KOPT-K1 (cell line): ENCODE data around the gene RPS6KA2.

Experiments used
- H3K27ac ChIP-seq: fragments of 200-600 bp; sonication (generic); 2 replicates; pipeline ENCODE4 v1.5.1; 2016; ENCODE audit warnings: antibody characterized with exemption, mild to moderate bottlenecking, low read depth, low read length; ENCODE audit not compliant: poor library complexity, severe bottlenecking
- H3K36me3 ChIP-seq: fragments of 200-600 bp; sonication (generic); 2 replicates; pipeline ENCODE4 v1.5.1; 2017; ENCODE audit warnings: antibody characterized with exemption, mild to moderate bottlenecking, low read length, moderate library complexity; ENCODE audit not compliant: insufficient read depth
- H3K9me3 ChIP-seq: fragments of 200-600 bp; sonication (generic); 2 replicates; pipeline ENCODE4 v1.5.1; 2017; ENCODE audit warnings: antibody characterized with exemption, low read length, mild to moderate bottlenecking; ENCODE audit not compliant: insufficient read depth, poor library complexity, severe bottlenecking

The RPS6KA2 gene

DNA sequence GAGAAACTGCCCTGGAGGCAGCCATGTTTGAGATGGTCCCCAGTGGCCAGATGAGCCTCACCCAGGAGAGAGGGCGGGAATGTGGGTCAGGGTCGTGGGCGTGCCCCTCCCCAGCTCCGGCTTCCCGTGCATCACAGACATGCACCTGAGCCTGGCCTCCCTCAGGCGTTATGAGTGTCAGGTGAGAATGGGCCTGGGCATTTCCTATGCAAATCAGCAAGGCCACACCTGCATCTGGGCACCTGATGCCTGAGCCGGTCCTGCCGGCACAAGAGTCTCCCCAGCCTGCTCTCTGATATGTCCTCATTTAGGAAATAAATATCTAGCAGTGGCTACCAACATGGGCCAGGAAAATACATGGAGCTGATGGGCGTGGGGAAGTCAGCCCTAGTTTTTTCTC lies 123.0 kb downstream of the RPS6KA2 start:
- H3K36me3 ChIP-seq = no peaks in the 10 kb centered on the region
- peaks cover 2% of the 10 kb centered on the region for H3K9me3 ChIP-seq
- no peak overlapping the region for H3K27ac ChIP-seq

DNA sequence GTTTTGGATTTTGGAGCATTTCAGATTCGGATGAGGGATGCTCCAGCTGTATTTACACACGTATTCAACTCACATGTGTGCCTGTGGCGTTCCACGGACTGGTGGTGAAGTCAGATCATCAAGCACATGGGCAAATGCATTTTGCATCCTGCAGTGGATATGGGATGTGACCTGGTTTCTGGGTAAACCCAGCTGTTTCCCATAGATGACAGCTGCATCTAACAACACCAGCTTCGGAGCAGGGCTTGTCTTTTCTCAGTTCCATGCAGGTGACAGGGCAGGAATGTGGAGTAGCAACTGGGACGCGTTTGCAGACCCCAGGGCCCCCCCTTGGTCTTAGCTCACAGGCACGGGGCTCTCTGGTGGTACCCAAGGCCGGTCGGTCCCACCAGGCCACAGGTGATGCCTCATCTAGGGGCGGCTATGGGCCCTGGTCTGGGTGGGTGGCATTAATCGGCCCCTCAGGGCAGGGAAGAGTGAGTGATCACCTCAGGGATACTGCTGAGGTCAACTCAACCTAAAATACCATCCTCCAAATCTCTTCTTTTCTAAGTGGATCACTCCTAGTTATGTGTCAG lies 123.8 kb downstream of the RPS6KA2 start:
- Histone ChIP-seq H3K36me3 (no peaks in the 10 kb centered on the region), H3K27ac (no peak overlapping the region), H3K9me3 (peaks cover 10% of the 10 kb centered on the region)

DNA sequence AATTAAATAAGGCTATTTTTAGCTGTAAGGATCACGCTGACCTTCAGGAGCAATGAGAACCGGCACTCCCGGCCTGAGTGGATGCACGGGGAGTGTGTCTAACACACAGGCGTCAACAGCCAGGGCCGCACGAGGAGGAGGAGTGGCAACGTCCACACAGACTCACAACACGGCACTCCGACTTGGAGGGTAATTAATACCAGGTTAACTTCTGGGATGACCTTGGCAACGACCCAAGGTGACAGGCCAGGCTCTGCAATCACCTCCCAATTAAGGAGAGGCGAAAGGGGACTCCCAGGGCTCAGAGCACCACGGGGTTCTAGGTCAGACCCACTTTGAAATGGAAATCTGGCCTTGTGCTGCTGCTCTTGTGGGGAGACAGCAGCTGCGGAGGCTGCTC lies 124.6 kb downstream of the RPS6KA2 start:
- no peaks in the 10 kb centered on the region for H3K36me3 ChIP-seq
- H3K27ac ChIP-seq = no peak overlapping the region
- peaks cover 13% of the 10 kb centered on the region for H3K9me3 ChIP-seq

DNA sequence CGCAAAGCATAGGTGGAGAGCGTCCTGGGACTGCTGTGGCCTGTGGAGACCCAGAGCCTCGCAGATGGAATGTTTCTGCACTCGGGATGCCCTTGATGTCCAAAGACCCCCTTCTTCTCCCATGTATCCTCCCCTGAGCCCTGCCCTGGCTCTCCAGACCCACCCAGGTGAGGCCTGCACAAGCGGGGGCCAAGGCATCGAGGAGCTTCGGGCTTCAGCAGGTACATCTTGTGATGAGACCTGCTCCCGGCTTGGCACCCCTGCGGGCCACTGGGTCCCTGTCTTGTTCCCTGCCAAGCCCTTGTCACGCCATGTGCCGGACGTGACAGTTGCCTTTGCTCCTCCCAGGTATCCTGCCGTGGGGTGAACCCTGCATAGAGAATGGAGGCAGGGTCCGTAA lies 125.8 kb downstream of the RPS6KA2 start:
- Histone ChIP-seq H3K27ac (no peak overlapping the region), H3K36me3 (no peaks in the 10 kb centered on the region), H3K9me3 (peaks cover 13% of the 10 kb centered on the region)

DNA sequence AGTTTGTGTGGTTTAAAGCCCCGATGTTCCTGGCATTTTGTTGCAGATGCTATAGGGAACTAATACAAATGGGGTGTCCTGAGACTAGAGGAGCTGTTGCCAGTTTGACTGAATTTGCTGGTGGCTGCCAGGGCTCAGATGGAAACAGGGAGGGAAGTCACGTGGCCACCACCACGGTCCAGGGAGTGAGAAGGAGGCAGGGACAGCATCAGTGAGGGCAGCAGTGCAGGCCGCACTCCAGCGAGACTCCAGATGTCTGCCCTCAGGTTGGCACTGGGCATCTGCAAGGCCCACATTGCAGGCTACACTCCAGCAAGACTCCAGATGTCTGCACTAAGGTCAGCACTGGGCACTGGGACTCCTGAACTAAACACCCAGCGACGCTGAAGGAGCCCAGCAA lies 126.8 kb downstream of the RPS6KA2 start:
- no peak overlapping the region for H3K27ac ChIP-seq
- peaks cover 13% of the 10 kb centered on the region for H3K9me3 ChIP-seq
- no peaks in the 10 kb centered on the region for H3K36me3 ChIP-seq

DNA sequence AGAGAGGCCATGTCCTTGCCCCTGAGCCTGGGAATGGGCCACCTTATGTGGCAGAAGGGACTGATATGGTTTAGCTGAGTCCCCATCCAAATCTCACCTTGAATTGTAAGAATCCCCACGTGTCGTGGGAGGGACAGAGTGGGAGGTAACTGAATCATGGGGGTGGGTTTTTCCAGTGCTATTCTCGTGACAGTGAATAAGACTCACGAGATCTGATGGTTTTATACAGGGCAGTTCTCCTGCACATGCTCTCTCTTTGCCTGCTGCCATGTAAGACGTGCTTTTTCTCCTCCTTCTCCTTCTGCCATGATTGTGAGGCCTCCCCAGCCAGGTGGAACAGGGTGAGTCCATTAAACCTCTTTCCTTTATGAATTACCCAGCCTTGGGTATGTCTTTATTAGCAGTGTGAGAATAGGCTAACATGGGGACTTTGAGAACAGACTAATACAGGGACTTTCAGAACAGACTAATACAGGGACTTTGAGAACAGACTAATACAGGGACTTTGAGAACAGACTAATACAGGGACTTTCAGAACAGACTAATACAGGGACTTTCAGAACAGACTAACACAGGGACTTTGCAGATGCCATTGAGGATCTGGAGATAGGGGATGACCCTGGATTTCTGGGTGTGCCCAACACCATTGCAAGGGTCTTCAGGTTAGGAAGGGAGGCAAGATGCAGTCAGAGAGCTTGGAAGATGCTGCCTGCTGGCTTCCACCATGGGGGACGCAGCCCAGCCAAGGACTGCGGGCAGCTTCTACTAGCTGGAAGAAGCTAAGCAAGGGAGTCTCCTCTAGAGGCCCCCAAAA lies 127.5 kb downstream of the RPS6KA2 start:
- peaks cover 13% of the 10 kb centered on the region for H3K9me3 ChIP-seq
- H3K36me3 ChIP-seq = no peaks in the 10 kb centered on the region
- no peak overlapping the region for H3K27ac ChIP-seq

DNA sequence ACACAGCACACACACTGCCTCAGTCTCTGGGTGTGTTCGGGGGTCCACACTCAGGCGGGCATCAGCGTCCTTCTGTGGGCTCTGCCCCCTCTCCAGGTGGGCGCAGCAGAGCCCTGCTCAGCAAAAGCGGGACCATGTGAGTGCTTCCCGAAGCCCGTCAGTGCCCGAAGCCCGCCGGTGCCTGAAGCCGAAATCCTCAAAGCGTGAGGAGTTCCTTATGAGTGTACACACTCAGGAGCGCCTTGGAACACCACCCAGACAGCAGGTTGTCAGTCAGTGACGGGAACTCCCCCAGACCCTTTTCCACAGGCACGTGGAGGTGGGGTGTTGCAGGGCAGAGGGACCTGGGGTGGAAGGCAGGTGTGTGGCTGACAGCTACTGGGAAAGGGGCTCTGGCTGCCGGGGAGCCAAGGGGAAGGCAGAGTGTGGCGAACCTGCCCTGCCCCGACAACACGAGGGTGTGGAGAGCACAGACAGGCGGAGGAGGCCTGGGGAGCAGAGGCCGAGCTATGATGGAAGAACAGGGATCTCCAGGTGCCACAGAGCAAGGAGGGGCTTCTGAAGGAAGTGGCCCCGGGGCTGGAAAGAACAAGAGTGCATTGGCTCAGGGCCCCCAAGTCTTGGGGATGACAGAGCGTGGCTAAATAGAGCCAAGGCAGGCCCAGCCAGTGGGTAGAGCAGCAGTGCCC lies 128.2 kb downstream of the RPS6KA2 start:
- no peak overlapping the region for H3K27ac ChIP-seq
- H3K36me3 ChIP-seq = no peaks in the 10 kb centered on the region
- H3K9me3 ChIP-seq = peaks cover 13% of the 10 kb centered on the region

DNA sequence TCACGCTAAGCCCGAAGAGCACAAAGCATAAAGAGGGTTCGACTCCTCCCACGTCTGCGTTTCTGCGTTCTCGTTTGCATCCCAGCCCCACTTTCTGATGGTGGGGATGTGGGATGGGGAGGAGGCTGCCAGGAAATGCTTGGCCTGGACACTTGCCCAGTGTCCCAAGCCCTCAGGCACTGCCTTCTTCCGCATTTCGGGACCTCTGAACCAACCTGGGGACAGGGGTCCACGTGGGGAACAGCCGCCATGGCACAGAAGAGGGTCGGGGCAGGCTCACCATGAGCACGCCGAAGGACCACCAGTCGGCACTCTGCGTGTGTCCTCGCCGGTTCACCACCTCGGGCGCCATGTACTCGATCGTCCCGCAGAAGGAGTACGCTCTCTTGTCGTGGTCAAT lies 128.8 kb downstream of the RPS6KA2 start:
- no peak overlapping the region for H3K27ac ChIP-seq
- peaks cover 13% of the 10 kb centered on the region for H3K9me3 ChIP-seq
- no peaks in the 10 kb centered on the region for H3K36me3 ChIP-seq

DNA sequence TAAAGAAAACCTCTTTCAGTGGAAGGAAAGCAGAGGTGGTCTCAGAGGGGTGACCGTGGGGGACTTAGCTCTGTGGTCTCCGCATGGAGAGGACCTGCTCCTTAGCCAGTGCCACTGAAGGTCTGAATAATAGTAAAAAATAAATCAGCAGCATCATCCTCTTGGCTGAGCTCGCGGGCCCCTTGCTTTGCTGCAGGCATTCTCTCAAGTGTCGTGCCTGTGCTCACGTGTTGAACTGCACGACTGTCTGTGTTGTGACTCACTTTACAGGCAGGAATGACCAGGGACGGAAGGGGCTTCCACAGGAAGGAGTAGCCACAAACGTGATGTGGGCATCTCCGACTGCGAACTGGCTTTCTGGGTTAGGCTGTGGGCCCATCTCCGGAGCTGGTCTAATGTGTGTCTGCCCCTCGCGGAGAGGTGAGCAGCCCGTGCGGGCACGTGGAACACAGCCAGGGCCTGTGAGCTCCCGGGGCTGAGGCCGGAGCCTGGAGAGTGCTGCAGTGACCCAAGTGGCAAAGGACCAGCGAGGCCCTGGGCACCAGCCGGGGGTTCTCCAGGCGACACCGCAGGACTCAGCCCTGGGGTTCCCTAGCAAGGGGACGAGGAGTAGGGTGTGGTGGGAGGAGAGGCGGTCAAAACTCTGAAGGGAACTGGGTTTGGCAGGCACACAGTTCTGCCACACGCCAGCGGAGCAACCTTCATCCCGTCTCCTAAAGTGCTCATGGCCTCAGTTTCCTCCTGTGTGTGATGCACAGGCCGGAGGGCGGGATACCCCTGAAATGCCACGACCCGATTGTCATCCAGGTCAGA lies 129.8 kb downstream of the RPS6KA2 start:
- Histone ChIP-seq H3K36me3 (no peaks in the 10 kb centered on the region), H3K27ac (no peak overlapping the region), H3K9me3 (peaks cover 13% of the 10 kb centered on the region)

DNA sequence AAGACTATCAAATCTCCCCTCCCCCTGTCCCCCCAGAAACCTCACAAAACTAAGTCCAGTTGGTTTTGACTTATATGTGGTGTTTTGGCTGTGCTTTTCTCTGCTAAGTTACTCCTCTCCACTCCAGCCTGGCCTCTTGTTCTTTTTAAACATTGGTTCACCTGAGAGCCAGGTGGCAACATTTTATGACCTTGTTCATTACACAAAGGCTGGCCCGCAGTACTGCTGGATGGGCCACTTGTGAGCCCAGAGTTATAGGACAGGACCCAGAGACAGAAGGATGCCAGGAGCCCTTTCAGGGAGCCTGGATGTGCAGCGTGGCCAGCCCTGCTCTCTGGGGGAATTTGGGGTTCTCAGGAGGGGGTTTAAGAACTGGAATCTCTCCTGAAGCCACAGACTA lies 130.6 kb downstream of the RPS6KA2 start:
- Histone ChIP-seq H3K36me3 (no peaks in the 10 kb centered on the region), H3K9me3 (peaks cover 13% of the 10 kb centered on the region), H3K27ac (no peak overlapping the region)

DNA sequence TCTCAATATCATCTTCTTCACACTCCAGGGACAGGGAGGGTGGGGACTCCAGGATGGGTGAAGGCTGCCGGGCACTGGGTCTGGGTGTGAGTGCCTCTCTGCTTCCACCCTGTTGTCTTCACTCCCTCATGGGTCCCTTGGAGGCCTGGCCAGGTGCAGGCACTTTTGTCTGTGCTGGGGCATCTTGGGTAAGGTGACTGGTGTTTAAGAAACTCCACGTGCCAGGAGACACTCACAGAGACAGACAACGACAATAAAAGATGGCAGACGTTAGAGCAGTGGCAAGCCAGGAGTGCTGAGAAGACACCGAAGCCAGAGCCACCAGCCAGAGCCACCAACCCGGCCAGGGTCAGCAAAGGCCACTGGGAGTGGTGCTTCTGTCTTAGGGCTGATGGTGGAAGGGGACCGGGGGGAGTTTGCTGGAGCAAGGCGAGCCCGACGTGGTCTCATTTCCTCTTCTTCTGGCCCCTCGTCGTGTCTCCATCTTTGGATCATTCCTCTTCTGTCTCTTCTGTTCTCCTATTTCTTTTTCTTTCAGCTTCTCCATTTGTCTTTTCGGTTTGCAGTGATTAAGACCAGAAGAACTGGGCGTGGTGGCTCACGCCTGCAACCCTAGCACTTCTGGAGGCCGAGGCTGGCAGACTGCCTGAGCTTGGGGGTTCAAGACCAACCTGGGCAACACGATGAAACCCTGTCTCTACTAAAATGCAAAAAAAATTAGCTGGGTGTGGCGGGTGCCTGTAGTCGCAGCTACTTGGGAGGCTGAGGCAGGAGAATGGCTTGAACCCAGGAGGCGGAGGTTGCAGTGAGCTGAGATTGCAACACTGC lies 131.3 kb downstream of the RPS6KA2 start:
- Histone ChIP-seq H3K36me3 (no peaks in the 10 kb centered on the region), H3K27ac (no peak overlapping the region), H3K9me3 (peaks cover 13% of the 10 kb centered on the region)

DNA sequence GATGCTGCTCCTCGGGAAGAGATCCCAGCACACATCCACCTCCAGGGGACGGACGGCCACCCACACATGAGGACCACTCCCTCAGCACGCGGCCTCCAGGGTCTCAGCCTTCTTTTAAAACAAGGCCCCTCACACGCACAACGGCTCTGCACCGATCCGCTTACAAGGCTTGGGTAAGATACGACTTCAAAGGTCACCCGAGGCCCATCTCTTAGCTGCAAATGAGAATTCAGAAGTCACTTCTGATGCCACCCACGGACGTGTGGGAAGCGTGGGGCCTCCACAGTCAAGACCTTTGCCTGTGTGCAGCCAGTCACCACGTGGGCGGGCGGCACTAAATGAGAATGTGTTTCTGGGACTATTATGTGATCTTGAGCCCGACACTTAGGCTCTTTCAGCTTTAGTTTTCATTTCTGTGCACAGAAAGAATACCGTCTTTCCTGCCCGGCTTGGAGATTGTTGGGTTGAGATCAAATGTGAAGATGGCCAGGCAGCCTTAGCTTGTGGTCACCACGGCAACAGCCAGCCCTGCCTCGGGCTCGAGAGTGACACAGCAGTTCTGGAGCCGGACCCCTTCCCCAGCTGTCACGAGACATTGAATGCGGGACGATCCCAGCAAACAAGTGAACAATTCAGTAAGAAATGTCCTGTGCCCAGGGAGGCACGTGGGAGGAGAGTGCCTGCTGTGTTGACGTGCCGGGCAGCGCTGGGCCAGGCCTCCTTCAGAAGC lies 132.1 kb downstream of the RPS6KA2 start:
- H3K27ac ChIP-seq = no peak overlapping the region
- H3K9me3 ChIP-seq = peaks cover 13% of the 10 kb centered on the region
- no peaks in the 10 kb centered on the region for H3K36me3 ChIP-seq

DNA sequence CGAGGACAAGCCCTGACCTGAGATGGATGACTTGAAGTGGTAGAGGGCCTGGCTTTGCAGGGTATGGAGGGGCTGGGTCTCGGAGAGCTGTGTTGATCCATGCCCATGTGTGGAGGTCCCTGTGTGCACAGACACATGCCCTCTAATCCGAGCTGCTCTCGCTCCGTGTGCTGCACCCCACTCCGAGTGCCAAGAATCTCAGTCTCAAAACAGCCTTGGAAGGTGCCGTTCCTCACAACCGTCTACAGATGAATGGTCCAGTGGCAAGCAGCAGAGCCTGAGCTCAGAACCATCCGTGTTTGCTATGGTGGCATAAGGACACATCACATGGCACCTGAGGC lies 133.0 kb downstream of the RPS6KA2 start:
- no peak overlapping the region for H3K27ac ChIP-seq
- no peaks in the 10 kb centered on the region for H3K36me3 ChIP-seq
- peaks cover 11% of the 10 kb centered on the region for H3K9me3 ChIP-seq
